Dermis microvascular lymphatic vessel endothelial cell (primary cell): Measurements from ENCODE around the gene ROPN1L. TPM values are rescaled to one million over a fixed set of nuclear protein-coding genes. Genes with fewer than 3 reads are reported as not detected.
A peak's percentile ranks its signal among the peaks of the same experiment; 100 is the strongest.

ENCODE experiments used
- DNase-seq, 2 donors: peaks; one replicate each; pipeline versions ENCODE4 v3.0.0 to v3.0.0-alpha.2; 2010; ENCODE audit warnings: low read depth in 2 of 2
- total RNA-seq: library from RNA; depleted of rRNA; stranded (reverse); fragments of >200 nt; gene quantifications from 2 replicates; pipeline ENCODE4 v1.2.1, GENCODE V29; 2014

The ROPN1L gene
- total RNA-seq, 1 donor from 2014 or later = 2.2 TPM

GRCh38 chr5:10501554-10502075, 59.9 kb downstream of the ROPN1L start:
- no peak for DNase-seq

- no peak for DNase-seq
Measured at GRCh38 chr5:10502130-10502529, 60.5 kb downstream of the ROPN1L start.

- no peak for DNase-seq
Measured at GRCh38 chr5:10502578-10502977, 60.9 kb downstream of the ROPN1L start.

- DNase-seq = peak; percentile 42 to 61
Measured at GRCh38 chr5:10503321-10503720, 61.6 kb downstream of the ROPN1L start.

GRCh38 chr5:10503997-10504793, 62.5 kb downstream of the ROPN1L start:
- no peak for DNase-seq

- DNase-seq = no peak
Measured at GRCh38 chr5:10505517-10506095, 63.9 kb downstream of the ROPN1L start.

- no peak for DNase-seq
Measured at GRCh38 chr5:10506535-10506934, 64.9 kb downstream of the ROPN1L start.

- peak in 1 of 2 donors; percentile 52 for DNase-seq
Measured at GRCh38 chr5:10507575-10508096, 66.0 kb downstream of the ROPN1L start.

- no peak for DNase-seq
Measured at GRCh38 chr5:10509575-10509974, 67.9 kb downstream of the ROPN1L start.

- no peak for DNase-seq
Measured at GRCh38 chr5:10511741-10512640, 70.3 kb downstream of the ROPN1L start.

GRCh38 chr5:10513501-10514442, 72.1 kb downstream of the ROPN1L start:
- DNase-seq = peak; percentile 92 to 94

GRCh38 chr5:10514572-10514971, 72.9 kb downstream of the ROPN1L start:
- DNase-seq = peak in 1 of 2 donors; percentile 6

Other genes starting within 250 kb of the ROPN1L start
- 18.9 and 20.1 TPM in 2 replicates for gene ATPSCKMT, start 192.0 kb upstream of the ROPN1L start, total RNA-seq
- 495 and 643 TPM in 2 replicates for gene CCT5, start 191.6 kb upstream of the ROPN1L start, total RNA-seq
- 3.7 and 5.8 TPM in 2 replicates for gene CMBL, start 134.0 kb upstream of the ROPN1L start, total RNA-seq
- 34.5 and 68.9 TPM in 2 replicates for gene MARCHF6, start 88.2 kb upstream of the ROPN1L start, total RNA-seq
- 2.1 TPM in 2 replicates for gene ANKRD33B, start 122.2 kb downstream of the ROPN1L start, total RNA-seq